HG03025 (cell line): ENCODE data around the gene QSOX2.

Source experiments
- ATAC-seq: cut with Tn5 transposase; IDR thresholded peaks from one replicate; pipeline ENCODE4 v1.9.1; 2021; ENCODE audit warnings: mild to moderate bottlenecking, moderate library complexity; ENCODE audit not compliant: unreplicated experiment, low FRiP score

QSOX2 gene

DNA sequence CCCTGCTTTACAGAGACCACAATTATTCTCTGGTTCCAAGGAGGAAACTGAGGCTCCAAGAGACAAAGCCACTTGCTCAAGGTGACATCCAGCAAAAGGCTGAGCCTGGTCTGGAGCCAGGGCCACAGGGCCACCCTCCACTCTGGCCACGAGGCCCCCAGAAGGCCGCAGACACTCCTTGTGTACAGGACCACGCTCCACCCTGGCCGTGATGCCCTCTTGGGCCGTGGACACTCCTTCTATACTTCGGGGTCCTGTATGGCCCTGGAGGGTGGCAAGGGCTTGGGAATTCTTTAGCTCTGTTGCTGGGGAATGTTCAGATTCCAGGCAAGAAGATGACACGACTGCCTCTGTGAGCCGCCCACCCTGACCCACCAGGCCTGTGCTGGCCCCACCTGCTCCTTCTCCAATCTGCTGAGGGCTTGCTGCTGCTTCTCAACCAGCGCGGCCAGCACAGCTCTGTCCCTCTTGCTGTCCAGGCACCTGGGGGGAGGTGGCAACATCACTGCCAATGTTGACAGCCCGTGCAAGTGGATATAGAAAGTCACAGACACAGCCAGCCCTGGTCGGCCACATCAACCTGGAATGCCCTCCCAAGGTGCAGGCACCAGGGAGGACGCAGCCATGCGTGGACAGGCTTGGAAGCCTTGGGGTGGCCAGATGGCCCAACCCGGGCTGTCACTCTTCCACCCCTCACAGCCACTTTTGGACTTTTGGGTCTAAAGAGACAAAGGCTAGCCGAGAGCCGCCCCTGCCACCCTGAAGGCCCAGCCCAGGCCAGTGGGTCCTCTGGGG, 20.1 kb upstream of the QSOX2 start:
- ATAC-seq: no peak

DNA sequence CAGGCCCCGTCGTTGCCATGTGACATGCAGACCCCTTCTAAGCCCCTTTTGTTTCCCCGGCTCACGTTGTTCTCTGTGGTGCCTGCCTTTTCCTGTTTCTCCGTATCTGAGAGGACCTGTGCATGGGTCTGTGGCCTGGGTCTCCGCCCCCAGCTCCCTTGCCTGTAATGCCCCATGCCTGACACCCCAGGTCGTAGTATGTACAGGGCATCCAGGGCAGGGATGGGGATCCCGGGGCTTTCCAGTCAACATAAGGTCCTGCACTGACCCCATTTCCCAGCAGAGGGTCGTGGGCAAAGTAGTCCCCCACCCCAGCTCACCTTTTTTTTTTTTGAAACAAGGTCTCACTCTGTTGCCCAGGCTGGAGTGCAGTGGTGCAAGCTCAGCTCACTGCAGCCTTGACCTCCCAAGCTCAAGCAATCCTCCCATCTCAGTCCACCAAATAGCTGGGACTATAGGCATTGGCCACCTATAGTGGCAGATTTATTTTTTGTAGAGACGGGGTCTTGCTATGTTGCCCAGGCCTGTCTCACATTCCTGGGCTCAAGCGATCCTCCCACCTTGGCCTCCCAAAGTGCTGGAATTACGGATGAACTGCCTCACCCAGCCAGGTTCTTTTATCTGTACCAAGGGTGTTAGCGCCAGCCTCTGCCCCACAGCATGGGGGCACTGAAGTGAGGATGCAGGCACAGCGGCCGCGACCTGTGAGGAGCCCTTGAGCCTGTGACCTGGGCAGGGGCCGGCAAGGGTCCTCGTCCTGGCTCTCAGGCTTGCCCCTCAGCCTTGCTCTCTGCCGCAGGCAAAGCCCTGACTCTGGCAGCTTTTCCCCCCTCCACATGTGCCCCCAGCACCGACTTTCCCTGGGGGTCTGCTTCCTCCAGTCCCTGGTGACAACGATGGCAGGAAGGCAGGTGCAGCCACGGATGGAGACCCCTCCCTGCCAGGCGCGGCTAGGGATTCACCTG, 19.1 kb upstream of the QSOX2 start:
- no peak for ATAC-seq

DNA sequence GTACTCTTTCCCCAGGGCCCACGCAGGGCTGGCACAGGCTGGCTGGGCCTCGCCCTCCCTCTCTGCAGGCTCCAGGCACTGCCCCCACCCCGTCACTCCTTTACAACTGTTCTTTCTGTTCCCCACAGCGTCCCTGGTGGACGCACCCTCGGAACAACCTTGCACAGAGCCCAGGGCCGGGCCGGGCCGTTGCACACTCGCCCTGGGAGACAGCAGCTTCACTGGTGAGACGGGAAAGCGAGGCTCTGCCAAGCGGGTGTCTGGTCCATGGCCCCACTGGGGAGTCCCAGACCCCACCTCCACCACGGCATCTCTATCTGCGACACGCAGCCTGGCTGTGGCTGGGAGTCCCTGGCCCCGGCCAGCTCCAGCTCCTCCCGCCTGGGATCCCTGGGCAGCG, 18.4 kb upstream of the QSOX2 start:
- no peak for ATAC-seq

DNA sequence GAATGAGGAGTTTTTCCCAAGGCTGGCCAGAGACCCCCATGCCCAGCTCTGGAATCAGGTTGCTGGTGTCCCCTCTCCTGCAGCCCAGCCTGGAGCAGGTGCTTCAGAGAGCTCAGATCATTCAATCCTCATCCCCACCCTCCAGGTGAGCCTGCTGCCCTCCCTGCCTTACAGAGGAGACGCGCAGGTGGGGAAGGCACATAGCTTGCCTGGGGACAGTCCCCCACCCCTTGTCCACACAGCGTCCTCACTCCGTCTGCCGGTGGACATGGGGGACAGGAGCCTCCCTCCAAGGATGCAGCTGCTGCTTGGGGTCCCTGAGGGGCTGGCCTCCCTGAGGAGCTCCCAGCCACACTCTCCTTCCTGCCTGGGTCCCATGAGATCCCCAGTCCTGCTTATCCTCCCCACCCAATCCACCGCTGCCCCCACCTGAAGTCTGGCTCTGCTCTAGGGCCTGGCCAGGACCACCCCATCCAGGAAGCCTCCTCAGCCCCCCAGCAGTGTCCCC, 17.1 kb upstream of the QSOX2 start:
- no peak for ATAC-seq

DNA sequence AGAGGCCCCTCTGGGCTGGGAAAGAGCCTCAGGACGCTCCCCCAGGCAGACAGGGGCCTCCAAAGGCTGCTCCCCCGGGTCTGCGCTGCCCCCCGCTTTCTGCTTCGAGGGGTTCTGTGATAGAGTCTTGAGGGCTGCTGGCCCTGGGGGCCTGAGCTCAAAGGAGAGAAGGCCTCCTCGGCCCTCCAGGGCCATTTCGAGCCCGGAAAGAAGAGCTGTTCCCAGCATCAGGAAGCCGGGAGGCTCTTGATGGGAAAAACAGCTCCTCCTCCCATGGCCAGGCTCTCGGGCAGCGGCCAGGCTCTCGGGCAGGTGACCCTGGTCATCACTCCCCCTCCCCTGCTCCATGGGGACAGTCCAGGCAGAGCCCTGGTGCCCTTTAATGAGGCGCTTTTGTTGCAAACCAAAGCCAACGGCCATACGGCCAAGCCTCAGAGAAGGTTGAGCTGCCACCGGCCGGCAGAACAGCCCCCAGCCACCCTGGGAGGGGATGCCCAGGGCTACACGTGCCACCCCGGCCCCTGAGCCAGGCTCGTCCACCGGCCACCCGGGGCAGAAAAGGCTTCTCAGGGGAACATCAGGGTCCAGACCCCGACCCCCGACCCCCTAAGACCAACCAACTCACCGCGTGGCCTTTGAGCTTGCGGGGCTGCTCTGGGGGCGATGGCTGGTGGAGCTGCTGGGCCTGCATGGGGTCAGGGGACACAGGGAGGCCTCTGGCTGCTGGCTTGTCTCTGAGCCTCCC, 16.2 kb upstream of the QSOX2 start:
- no peak for ATAC-seq

DNA sequence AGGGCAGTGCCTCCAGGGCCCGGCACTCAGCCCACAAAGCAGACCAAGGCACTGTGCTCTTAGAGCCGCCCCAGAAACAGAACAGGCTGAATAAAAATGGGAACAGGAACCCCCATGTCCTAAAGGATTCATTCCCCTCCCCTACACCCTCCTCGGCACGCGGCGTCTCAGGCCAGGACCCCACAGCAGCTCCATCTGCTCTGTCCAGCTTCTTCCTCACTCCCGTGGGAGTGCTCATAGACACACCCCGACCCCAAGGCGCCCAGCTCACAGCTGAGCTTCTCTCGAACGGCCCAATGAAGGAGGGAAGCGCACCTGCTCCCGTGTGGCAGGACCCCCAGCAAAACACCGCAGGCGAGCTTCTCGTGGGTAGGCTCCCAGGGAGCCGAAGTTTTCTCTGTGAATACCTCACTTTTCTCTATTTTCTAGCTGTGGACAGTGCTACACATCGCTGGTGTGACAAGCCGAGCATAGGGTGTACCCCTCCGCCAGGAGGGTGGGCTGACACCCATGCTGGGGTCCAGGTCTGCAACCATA, 15.4 kb upstream of the QSOX2 start:
- no peak for ATAC-seq

DNA sequence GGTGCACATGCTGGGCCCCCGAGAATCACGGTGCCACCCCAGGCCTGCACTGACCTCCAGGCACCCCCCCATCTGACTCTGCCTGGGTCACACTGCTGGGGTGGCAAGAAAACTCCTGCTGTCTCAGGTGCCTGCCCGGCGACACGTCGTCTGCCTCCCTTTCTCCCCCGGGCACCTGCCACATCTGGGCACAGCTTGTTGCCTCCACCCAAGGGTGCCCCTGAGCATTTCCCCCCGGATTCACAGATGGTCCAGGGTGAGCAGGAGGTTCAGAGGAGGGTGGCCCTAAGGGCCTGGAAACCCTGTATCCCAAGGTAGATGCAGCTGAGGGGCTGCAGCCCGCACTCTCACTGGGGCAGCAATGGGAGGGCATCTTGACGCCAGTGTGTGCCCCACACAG, 14.9 kb upstream of the QSOX2 start:
- ATAC-seq: no peak

DNA sequence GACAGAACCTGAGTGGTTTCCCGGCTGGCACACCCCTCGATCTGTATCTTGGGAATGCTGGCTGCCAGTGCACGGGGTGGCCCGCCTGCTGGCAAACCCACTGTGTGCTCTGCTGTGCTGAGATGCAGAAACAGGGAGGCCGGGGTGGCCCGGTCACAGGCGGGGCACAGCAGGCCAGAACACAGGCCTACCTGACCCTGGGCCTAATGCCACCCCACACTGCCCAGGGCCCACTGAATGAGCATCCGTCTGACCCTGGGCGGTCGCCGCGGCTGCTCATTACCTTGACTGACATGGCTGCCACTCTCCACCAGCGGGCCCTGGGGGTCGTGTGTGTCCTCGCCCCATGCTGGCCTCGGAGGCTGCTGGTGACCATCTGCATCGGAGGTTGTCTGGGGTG, 14.2 kb upstream of the QSOX2 start:
- ATAC-seq: no peak

DNA sequence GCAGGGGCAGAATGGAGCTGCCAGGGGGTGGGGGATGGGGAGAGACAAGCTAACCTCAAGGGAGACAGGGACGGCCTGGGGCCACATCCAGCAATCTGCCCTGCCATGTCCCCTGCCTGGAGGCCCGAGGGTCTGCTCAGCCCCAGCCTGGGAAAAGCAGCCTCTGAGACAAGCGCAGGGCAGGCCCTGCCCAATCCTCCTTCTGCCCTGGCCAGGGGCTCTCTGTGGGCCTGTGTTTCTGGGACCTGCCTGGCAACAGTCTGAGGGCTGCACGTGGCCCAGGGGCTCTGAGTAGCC, 13.9 kb upstream of the QSOX2 start:
- ATAC-seq: no peak

DNA sequence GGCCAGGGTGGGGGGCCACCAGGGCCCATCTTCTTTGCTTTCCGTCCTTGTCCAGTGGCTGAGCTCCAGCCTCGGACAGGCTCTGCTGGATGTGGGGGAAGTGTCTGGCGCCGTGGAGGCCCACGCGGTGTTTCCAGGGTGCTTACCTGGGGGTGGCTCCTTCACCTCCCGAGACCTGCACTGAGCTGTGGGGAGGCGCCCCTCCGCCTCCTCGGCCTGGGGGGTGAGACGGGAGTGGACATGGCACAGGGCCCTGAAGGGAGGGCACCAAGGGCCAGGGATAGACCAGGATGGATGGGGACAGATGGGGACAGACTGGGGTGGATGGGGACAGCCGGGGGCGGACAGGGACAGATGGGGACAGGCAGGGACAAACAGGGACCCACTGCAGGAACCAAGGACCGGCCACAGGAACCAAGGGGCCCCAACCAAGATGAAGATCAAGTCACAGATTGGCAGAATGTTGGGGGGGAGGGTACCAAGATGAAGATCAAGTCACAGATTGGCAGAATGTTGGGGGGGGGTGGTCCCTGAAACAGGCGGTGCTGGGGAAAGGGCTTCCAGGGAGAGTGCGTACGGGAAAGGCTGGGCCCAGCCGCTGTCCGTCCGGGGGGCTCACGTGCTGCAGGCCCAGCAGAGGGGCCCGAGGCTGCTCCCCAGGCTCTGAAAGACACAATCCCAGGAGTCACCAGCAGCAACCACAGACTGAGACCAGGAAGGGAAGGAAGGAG, 13.3 kb upstream of the QSOX2 start:
- ATAC-seq: no peak

DNA sequence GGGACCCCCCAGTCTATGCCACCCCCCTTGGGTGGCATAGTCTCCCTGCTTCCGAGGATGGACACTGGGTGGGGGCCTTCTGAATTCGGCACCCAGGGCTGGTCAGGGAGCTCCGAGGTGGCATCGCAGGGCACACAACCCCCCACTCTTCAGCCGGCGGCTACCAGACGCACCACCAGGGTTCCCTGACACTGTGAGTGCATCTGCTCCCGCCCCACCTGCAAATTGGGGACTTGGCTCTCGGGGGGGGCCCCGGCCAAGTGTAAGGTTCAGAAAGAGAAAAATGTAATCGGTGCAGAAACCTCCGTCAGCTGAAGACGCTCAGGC, 12.7 kb upstream of the QSOX2 start:
- ATAC-seq: no peak

DNA sequence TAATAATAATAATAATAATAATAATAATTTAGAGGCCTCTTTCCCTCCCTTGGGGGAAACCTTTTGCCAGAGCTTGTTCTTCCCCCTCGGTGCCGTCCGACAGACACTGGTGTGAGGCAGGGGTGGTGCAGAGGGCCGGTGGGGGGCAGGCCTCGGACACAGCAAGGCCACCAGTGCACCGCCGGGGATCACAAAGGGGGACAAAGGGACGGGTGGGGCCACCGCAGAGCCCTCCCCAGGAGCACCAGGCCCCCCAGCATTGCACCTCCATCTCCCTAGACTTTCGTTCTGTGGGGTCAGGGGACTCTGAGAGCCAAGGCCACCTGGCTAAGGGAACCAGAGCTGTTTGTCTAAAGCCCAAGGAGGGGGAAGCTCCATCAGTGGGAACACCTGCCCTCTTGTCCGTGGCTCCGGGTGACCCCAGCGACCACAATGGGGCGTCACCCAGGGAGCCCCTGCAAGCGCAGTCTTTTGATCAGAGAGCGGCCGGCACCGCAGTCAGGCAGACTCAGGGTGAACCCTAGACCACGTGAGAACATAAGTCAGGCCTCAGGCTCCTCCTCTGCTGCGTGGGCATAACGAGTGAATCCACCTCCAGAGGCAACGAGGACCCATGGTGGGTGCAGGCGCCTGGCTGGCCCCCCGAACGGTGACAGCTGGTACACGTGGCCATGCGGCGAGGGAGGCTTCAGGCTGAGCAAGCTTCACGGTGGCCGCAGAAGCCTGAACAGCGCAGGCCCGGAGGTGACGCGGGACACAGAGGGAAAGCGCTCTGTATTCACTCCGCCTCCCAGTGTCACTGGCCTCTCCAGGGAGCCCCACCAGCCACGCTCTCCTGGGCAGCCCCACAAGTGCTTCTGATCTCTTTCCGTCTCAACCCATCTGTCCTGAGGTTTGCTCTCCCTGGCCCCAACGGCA, 12.0 kb upstream of the QSOX2 start:
- ATAC-seq: no peak

DNA sequence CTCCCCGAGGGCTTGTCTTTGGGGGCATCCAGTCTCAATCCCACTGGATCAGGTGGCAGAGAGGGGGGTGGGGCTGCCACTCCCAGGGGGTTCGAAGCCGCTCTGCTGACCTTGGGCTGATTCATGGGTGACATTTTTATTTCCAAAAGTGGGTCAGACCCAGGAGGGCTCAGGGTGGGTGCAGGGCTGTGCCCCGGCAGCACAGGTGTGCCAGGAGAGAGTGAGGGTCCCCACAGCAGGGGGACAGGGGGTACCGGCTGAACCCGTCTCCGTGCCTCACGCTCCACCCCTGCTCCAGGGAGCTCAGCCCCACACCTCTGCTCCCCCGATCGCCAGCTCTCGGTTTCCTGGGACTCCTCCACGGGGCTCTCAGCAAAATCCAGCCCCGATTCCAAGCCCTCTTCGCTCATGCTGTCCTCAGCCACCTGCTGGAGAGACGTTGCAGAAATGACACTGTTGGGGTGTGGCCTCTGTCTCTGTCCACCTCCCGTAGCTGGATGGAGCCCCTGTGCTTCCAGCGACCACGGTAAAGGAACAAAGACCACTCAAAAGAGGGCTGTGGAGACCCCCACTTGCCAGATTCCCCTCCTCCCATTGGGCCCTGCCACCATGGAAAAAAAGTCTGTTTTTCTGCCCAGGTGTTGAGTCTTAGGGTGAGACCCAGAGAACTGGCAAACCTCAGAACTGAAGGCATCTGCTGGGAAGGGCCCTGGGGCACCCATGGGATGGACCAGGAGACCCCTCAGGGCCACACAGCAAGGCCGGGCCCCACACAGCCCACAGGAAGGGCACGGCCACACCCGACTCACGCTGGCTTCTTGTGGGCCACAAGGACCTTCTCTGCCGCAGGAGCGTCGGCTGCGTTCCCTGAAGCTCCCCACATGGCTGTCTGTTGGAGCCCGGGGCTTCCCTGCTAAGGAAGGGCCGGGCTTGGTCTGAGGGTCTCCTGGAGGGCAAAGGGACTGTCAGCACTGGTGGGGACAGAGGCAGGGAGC, 10.6 kb upstream of the QSOX2 start:
- no peak for ATAC-seq

DNA sequence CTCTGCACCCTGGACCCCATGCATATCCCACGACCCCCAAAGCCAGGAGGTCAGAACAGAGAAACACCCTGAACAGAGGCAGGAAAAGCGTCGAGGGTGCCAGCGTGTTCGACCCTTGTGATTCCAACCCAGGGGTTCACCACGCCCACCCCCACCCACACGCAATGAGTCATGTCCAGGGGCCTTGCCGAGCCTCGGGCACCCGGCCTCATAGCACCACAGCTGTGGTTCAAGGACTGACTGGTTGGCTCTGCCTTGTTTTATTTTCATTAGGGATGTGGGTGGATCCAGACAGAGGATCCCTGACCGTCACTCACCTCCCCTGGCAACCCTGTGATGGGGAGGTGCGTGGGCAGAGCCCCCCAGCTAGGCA, 9.5 kb upstream of the QSOX2 start:
- ATAC-seq: no peak

DNA sequence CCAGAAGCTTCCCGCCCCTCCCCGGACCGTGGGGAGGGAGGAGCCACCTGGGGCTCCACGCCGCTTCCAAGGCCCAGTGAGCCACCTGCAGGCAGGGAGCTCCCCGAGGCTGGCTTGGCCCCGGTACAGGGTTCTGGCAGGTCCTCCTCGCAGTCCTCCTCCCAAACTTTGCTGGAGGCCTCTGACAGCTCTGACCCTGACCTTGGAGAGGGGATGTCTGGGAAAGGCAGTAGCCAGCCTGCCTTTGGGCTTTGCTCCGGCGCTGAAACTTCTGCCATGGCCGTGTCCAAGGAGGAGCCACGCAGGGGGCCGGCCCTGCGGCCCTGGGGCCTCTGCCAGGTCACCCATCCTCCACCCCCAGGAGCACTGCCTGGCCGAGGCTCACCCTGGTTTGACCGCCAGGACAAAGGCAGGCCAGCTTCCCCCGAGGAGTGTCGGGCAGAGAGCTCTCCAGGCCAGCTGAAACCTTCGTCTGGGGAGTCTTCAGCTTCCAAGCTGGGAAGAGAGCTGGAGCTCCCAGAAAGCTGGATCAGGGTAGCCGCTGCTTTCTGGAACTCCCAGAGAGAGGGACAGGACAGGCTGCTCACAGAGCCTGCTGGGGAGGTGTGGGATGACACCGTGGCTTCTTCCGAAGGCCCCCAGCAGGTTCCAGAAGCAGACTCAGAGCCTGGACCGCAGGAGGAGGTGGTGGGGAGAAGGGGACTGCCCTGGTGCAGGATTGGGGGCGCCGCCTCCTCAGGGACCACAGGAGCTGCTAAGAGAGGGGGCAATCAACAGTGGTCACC, 9.0 kb upstream of the QSOX2 start:
- ATAC-seq: no peak

DNA sequence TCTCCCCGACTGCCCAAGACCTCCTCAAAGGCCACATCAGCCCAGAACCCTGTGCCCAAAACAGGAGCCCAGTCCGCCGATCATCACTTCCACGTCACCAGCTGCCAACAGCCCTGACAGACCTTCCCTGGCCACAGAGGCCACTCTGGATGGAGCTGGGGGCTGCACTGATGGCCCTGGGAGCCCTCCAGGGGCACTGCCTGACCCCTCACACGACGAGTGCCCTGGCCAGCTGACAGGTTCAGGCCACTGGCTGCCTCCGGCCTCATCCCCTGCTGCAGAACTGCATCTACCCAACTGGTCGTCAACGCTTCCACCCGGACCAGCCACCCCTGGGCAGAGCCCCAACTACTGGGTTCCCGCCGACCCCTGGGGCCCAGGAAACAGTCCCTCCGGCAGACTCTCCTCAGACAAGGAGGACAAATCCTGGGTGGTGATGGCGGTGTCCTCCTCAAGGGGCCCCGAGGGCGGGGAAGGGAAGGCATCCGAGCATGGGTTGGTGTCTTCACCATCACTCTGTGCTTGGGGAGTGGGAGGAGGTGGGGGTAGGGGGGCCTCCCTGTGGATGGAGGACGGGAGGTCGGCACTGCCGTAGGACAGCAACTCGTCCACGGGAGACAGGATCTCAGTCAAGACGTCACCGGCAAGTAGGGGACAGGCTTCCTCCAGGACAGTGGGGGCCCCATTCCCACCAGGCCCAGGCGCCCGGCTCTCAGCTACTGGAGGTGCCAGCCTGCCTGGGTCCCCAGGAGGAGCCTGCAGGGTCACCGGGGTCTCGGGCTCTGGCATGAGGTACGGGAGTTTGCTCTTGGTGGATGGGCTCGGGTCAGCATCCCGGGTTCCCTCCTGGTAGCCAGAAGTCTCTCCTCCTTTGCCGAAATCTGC, 7.9 kb upstream of the QSOX2 start:
- ATAC-seq: no peak
